GM21737 (cell line): Measurements from ENCODE around the gene SCN1B.
"Not testable (repeated sequence)": the region's sequence is repeated elsewhere in the genome, so short reads cannot be mapped to it uniquely, and the experiment has no call there.

Source experiments
- ATAC-seq: cut with Tn5 transposase; IDR thresholded peaks from one replicate; pipeline ENCODE4 v1.9.1; 2021; ENCODE audit warnings: mild to moderate bottlenecking, moderate library complexity; ENCODE audit not compliant: unreplicated experiment

Gene SCN1B

DNA sequence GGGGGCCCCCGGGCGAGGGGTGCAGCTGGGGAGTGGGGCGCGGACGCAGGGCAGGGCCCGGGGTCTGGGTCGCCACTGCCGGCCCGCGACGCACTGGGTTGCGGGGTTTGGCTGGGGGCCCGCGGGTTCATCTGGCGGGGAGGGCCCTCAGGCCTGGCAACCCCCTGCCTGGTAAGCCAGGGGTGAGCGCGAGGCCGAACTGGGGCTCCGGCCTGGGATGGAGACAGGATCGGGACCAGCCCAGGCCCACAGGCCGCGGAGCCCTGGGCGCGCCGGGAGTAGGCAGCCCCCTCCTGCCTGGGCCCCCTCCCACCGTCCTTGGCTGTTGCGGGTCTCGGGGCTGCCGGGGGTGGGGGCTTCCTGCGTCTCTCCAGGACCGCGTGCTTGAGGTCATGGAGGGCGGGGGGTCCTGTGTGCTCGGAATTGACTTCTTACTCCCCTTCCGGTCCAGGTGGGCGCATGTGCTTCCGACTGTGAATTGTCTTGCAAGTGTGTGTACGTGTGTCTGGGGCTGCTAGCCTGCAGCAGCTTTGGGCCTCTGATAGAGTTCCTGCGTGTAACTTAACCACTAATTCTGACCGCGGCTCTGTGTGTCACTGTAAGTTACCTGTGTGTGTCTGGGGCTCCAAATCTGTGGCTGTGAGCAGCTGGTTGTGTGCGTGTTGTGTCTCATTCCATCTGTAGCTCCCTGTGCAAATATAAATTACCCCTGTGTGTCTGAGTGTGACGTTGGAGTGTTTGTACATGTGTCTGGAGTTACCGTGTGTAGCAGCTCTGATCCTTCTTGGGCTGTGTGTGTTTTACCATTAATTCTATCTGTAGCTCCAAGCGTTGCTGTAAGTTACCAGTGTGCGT lies 29.4 kb upstream of the SCN1B start:
- ATAC-seq: no peak

- no peak for ATAC-seq
Measured at GRCh38 chr19:35002037-35002535, 28.2 kb upstream of the SCN1B start.

- ATAC-seq: no peak
Measured at GRCh38 chr19:35004517-35005255, 25.6 kb upstream of the SCN1B start.

DNA sequence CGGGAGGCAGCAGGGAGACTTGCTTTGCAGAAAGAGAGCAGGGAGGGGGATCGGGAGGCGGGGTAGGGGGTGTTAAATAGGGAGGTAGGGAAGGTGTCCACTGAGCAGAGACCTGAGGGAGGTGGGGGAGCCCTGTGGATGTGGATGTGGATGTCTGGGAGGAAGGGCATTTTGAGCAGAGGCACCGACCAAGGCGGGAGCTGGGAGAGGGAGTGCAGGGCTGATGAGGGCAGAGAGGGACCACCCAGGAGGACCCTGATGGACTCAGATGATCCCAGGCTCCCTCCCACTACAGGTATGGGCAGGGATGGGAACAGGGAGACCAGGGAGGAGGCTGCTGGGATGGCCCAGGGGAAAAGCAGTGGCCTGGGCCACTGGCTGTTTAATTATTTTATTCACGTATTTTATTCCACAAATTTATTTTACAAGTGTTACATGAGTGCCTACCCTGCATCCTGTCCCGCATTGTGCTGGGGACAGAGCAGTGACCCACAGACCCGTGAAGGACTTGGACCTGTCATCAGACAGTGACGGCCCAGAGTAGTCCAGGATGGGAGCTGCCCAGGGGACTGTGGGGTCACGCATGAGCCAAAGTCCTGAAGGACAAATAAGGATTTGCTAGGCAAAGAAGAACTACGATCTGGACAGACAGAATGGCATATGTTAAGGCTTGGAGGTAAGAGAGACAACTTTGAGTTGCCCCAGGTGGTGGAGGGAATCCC lies 24.9 kb upstream of the SCN1B start:
- ATAC-seq: no peak

DNA sequence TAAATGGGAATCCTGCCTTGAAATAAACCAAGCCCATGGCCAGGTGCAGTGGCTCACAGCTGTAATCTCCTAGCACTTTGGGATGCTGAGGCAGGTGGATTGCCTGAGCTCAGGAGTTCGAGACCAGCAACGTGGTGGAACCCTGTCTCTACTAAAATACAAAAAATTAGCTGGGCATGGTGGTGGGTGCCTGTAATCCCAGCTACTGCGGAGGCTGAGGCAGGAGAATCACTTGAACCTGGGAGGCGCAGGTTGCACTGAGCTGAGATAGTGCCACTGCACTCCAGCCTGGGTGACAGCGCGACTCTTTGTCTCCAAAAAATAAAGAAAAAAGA lies 24.3 kb upstream of the SCN1B start:
- ATAC-seq: not testable (repeated sequence)

DNA sequence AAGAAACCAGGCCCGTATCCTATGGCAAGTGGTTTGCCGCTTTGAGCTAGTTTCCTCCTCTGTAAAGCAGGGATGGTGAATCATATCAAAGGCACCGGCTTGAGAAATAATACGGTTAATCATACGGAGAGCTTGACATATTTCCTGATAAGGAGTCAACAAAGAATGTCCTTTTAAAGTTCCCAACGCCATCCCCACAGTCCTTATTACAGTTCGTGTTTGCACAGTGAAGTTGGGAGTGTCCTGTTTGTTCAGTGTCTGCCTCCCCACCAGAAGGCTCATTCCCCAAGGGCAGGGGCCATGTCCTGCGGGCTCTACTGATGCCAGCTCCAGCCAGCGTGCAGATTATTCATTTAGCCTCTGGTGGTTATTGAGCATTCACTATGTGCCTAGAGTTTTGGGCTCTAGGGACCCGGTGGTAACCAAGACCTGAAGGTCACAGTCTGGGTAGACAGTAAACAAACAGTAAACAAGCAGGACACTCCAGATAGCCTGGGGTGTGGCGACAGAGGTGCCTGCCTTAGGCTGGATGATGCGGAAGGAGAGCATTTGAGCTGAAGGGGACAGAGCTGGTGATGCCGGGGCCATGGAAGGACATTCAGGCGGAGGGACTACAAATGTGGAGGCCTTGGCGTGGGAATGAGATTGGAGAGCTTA lies 23.8 kb upstream of the SCN1B start:
- ATAC-seq: no peak

- no peak for ATAC-seq
Measured at GRCh38 chr19:35006999-35007365, 23.3 kb upstream of the SCN1B start.

- not testable (repeated sequence) for ATAC-seq
Measured at GRCh38 chr19:35007427-35007826, 22.8 kb upstream of the SCN1B start.

DNA sequence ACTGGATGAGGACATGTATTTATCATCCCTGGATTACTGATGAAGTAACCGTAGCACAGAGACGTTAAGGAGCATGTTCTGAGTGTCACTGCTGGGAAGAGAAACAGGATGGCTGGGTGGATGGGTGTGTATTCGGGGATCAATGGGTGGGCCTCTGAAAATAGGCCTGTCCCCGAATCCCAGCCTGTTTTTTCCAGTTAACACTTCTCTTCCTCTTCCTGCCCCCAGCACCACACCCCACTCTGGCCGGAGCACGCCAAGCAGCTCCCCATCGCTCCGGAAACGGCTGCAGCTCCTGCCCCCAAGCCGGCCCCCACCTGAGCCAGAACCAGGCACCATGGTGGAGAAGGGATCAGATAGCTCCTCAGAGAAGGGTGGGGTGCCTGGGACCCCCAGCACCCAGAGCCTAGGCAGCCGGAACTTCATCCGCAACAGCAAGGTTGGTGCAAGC lies 21.4 kb upstream of the SCN1B start:
- no peak for ATAC-seq

- ATAC-seq: no peak
Measured at GRCh38 chr19:35009424-35010415, 20.6 kb upstream of the SCN1B start.

GRCh38 chr19:35011091-35011689 lies 19.1 kb upstream of the SCN1B start:
- no peak for ATAC-seq

- no peak for ATAC-seq
Measured at GRCh38 chr19:35011737-35012682, 18.3 kb upstream of the SCN1B start.

DNA sequence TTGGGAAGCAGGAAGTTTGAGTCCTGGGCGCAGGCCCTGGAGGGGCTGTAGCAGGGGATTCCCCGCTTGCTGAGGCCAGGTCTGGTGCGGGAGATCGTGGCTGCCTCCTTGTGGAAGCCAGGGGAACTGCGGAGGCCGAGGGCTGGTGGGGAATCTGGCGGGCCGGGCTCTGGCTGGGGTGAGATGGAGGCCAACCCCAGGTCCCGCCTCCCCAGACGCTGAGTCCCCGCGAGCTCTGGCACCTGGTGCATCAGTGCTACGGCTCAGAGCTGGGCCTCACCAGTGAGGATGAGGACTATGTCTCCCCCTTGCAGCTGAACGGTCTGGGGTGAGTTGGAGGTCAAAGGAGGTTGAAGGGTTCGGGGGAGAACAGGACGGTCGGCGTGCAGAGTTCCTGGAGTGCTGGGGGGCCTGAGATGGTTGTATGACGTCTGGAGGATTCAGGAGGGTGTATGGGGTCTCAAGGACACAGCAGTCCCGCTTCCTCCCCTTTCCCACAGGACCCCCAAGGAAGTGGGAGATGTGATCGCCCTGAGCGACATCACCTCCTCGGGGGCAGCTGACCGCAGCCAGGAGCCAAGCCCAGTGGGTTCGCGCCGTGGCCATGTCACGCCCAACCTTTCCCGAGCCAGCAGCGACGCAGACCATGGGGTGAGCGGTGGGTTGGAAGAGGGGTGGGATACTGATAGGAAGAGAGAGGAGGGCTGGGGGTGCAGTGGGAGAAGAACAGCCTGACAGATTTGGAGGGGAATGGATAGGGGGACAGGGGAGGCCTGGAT lies 17.0 kb upstream of the SCN1B start:
- no peak for ATAC-seq

- no peak for ATAC-seq
Measured at GRCh38 chr19:35013820-35014754, 16.2 kb upstream of the SCN1B start.

GRCh38 chr19:35014774-35015173 lies 15.5 kb upstream of the SCN1B start:
- ATAC-seq: not testable (repeated sequence)

- ATAC-seq: no peak
Measured at GRCh38 chr19:35015270-35015953, 14.9 kb upstream of the SCN1B start.
